Activated CD4-positive, alpha-beta T cell treated with anti-CD3 and anti-CD28 coated beads, Interleukin-2, amount 50 U/mL, for 1 hour (primary cell): ENCODE data around the gene RNPEPL1.
"Not testable (repeated sequence)": the region's sequence is repeated elsewhere in the genome, so short reads cannot be mapped to it uniquely, and the experiment has no call there.

ENCODE experiments used
- DNase-seq: peaks from one replicate; pipeline ENCODE4 v3.0.0-alpha.2; 2020

RNPEPL1 gene

DNA sequence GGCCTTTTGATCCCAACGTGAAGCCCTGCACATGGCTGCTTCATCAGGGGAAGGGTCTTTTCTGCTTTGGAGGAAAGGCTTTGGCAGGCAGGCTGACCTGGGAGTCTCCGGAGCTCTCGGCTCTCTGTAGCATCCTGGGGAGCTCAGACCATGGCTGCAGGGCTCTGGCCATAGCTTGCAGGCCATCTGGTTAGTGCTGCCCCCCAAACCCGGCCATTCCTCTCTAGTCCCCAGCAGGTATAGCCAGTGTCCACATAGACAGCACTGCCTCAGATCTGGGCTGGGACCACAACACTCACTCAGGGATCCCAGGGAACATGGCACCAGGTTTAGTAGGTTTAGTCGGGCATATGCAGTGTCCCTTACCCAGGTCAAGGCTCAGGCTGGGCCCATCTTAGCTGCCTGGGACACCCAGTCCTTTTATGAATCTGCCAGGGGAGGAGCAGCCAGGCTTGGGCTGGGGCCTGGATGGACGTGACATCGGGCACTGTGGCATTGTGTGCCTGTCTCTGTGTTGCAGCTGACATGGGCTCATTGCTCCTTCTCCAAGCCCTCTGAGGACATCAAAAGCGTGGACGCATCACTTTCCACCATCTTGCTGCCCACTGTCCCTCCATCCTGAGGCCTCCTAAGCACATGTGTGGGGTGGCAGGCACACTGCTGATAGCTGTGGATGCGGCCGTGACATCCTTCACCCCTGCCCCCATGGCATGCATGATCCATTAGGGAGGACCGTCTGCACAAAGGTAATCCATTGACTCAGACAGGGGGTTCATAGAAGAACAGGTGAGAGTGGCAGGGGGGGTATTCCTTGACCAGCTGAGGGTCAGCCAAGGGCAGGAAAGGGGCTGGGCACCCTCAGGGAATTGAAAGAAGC is 37.8 kb downstream of the RNPEPL1 start:
- no peak for DNase-seq

DNA sequence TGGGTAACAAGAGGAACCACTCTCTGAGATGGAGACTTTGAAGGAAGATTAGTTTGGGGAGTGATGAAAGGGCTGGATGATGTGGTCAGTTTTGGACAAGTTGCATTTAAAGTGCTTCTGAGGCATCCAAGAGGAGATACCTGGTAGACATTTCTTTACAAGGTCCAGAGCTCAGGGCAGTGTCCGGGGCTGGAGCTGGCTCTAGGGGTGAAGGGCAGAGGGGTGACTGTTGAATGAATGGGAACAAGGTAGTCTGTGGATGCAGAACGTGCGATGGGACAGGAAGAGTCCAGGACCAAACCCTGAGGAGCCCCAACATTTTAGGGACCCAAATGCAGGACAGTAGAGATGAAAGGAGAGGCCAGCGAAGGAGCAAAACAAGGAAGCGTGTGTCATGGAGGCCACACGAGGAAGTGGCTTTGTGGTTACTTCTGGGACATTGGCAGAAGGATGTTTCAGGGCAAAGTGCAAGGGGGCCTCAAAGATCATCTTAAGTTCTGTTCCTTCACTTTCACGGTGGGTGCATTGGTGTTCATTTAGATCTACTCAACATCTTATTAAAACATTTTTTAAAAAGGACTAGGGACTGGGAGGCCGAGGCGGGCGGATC is 43.4 kb downstream of the RNPEPL1 start:
- no peak for DNase-seq

DNA sequence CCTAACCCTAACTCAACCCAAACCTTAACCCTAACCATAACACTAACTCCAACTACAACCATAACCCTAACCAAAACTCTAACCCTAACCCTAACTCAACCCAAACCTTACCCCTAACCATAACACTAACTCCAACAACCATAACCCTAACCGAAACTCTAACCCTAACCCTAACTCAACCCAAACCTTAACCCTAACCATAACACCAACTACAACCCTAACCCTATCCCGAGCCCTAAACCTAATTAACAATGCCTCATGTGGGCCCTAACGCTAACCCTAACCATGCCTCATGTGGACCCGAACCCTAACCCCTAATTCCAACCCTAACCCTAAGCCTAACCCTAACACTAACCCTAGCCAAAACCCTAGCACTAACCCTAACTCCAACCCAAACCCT is 45.5 kb downstream of the RNPEPL1 start:
- no peak for DNase-seq

DNA sequence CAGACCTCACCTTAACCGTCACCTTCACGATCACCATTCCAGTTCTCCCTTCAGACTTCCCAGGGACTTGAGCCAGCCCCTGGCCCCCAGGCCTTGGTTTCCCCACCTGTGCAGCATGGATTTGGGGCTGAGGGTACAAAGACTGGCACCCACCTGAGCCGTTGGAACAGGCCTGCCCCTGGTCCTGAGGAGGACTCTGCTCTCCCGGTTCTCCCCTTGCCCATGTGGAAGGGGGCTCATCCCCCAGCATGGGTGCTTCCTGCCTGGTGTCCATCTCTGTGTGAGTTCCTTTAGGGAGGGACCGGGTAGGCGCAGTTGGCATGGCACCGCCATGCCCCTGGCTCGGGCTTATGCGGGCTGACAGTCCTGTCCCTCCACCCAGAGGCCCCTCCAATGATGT is 46.1 kb downstream of the RNPEPL1 start:
- DNase-seq, result no peak

DNA sequence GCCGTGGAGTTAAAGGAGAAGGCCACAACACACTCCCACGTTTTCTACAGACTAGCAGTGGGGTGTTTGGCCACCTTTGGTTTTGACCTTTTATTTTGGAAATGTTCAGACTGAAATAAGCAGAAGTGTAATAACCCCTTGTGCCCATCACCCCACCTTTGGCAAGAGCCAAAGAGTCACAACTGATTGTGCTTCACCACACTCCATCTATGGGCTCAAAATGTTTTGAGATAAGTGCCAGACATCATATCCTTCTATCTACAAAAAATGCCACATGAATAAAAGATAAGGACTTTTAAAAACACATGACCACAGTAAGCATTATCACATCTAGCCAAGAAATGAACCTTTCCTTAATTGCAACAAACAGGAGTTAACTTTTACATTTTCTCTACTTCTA is 47.1 kb downstream of the RNPEPL1 start:
- no peak for DNase-seq

DNA sequence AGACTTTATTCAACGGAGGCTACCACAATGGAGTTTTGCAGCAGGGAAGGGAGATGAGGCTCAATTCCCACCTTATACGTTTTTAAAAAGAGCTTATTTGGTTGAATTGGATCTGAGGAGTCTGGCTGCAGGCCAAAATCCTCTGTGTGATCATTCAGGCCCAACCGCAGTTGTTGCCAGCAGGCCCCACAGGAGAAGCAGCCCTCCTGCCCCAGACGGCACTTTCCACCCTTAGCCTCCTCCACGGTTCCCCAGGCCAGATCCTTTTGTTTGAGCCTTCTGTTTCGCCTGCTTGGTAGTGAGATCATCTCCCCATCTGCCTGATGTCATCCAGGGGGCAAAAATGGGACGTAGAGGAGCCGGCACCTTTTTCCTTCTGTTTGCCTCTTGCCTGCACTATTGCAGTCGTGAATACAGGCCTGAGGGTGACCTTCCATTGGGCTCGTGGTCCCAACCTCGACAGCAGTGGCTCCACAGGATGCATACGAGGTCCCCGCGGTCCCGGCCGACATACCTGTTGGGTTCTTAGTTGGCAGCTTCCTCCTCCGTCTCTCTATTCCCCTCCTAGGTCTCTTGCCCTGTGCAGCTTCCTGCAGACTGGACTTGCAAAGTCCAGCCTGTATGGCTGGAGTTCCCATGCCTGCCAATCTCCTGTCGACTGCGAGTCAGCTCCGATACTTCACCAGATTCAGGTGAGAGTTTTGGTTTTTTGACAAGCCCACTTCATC is 47.7 kb downstream of the RNPEPL1 start:
- DNase-seq, result no peak

DNA sequence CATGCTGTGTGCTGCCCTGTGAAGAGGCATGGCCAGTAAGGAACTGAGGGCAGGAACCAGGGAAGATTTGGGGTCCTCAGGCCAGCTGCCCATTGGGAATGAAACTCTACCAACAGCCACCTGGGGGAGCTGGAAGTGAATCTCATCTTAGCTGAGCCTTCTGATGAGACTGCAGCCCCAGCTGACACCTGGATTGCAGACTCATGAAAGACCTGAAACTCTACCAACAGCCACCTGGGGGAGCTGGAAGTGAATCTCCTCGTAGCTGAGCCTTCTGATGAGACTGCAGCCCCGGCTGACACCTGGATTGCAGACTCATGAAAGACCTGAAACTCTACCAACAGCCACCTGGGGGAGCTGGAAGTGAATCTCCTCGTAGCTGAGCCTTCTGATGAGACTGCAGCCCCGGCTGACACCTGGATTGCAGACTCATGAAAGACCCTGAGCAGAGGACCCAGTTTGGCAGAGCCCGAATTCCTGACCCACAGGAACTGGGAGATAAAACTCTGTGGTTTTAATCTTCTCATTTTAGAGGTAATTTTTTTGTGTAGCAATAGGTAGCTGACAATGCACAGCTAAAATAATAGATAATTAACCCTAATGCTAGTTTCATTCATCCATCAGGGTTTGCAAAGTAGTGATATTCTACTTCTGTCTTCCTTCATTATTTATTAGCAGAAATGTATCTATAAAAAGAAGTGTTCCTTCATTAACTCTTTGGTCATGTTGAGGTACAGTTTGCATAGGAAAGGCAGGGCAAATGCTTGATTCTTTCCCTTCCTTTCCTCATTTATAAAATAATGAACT is 48.8 kb downstream of the RNPEPL1 start:
- not testable (repeated sequence) for DNase-seq

DNA sequence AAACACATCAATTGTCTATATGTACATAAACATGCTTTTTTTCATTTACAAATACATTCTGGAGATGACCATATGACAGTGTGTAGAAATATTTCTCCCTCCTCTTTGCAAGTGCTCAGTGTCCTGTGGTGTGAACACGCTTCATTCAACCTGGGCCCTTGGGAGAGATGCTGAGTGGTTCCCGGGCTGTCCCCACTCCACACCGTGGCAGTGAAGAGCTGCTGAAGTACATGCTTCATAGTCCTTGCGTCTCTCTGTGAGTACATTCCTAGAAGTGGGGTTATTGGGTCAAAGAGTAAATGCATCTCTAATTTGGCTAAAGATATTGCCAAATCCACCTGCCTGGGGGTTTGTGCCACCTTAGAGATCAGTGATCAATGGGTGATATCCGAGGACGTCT is 50.5 kb downstream of the RNPEPL1 start:
- DNase-seq, result no peak

DNA sequence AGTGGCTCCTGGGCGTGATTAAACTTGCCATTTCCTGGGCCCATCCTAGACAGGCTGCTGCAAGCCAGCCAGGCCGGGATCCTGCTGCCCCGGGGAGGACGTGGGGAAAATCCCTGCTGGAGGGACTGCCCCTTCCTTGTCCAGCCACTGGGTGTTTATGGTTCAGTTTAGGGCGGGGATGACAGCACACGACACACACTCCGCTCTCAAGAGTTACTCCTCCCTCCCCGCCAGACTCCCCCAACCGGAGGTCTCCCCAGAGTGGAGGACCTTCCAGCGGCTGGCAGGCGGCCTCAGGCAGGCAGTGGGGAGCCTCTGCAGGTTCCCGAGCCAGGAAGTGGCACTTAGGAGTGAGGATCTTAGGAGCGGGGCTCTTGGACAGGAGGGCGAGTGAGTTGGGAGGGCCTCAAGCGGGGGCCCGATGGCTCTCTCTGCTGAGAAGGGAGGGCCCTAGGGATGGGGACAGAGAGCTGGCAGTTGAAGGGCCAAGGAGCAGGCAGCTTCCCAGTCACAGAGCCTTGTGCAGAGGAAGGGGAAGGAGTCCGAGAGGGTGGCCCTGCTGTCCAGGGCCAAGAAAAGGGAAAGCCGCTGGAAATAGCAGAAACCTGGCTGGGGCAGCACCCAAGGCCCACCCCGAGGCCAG is 51.3 kb downstream of the RNPEPL1 start:
- no peak for DNase-seq

DNA sequence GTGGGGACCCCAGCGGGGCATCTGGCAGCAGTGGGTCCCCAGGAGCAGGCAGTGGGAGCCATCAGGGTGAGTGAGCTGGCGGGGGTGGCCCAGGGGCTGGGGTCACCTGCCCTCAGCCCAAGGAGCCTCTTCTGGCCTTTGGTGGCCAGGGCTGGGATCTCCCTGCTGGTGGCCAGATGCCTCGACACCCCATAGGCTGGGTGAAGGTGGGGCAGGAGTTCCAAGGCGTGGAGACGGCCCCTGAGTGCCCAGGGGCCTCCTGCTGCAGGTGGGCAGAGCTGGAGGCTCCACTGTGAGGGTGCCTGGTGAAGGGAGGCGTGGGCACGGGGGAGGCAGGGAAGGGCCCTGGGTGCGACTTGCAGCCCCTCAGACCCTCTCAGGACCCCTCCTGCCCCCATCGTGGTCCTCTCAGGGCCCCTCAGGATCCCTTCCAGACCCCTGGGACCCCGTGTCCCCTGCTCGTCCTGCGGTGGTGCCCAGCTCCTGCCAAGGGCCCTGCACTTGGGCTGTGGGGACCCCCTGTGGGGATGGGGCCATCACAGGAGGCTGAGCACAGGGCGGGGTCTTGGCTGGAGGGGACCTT is 52.0 kb downstream of the RNPEPL1 start:
- DNase-seq, result no peak

DNA sequence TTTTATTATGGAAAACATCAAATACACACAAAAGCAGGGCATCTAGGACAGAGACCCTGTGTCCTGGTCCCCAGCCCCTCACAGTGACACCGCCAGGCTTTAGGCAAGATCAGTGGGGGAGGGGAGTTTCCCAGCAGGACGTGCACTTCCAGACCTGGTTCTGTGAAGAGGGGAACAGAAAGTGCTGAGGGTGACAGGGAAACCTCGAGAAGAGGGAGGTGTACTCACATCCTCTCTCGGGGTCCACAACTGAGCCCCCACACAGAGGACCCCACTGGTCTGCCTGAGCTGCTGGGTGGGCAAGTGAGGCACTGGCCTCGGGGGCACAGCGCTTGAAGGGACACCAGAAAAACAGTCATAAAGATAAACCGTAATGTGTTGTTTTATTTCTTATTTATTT is 52.6 kb downstream of the RNPEPL1 start:
- no peak for DNase-seq

DNA sequence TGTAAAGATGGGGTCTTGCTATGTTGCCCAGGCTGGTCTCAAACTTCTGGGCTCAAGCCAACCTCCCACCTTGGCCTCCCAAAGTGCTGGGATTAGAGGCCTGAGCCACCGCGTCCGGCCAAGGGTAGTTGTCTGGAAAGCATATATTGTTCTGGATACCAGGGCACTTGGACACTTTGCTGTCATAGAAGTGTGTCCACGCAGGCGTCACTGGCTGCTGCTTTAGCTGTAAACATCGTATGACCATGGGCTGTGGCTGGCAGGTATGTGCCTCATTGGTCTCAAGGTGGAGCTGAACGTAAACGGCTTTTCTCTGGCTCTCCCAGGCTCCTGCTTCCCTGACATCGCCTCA is 53.8 kb downstream of the RNPEPL1 start:
- no peak for DNase-seq

DNA sequence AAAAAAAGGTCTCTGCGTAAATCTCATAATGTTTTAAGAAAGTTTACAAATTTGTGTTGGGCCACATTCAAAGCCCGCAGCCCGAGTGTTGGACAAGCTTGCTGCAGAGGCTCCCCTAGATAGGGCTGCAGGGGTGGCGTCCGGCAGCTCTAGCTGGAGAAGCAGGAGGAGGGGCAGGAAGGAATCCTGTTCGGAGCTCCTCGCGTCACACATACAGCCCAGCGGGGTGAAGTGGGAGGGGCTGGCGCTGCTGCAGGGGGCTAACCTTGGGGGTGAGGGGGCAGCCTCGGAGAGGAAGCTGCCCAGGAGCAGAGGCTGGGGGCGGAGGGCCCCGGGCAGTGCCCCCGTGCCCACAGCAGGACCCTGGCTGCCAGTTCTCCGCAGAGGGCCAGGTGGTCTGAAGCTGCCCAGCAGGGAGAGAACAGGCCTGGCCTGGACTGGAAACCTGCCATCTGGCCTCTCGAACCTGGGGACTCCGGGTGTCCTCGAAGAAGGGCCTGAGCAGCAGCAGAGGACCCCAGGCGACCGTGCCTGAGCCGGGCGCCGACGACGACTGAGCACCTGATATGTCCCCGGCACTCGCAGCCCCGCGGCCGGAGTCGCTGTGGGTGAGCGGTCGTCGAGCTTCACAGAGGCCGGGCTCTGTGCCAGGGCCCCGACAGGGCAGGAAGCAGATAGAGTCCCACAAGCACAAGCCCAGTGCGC is 54.4 kb downstream of the RNPEPL1 start:
- no peak for DNase-seq

DNA sequence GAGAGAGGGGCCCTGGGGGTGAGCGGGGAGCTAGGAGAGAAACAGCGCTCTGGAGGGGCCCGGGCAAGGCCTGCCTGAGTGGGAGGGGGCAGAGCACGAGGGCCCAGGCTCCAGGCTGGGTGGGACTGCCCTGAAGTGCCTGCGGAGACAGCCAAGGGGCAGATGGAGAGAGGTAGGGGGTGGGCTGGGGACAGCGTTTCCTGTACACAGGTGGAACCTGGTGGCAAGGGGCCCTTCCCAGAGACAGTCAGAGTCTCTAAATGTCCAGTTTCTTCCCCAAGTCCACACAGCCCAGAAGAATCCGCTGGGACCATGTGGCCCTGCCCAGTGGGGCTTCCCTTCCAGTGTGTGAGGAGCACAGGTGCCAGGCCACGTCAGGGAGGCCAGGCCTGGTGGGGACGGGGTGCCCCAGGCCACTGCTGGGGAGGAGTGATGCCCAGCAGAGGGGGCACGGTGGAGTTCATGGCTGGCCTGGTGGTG is 55.3 kb downstream of the RNPEPL1 start:
- DNase-seq, result no peak

DNA sequence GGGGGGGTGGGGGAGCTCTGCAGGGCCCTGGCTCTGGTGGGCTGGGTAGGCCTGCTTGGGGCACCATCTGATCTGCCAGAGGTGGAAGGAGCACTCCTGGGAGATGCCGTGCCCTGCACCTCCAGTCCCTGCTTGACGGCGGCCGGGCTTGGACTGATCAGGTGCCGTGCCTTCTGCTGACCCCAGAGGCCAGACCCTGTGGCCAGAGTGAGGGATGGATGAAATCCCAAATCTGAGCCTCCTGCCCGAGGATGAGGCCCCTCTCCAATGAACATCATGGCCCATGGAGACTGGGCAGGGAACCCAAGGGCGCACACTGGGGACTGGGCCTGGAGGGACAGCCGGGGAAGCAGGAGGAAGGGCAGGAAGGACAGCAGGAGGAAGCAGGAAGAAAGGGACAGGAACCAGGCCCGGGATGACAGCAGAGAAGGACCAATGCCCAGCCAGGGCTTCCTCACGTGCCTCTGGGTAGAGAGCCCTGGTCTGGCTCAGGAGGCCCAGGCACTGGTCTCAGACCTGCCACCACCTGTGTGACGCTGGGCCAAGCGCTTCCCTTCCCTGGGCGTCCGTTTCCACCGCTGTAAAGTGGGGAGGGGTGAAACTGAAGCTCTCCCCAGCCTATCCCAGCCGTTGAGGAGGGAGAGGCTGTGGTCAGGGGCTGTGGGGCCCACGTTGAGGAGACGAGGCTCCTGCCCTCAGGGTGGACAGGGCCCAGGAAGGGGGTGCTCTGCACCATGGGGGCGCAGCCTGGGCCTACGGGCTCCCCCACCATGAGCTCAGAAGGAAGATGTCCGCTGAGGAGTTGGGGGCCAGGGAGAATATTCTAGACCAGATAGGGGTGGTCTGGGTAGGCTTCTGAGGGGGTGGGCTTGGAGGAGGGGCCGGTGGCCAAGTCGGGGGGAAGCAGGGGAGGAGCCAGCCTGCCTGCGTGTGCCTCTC is 56.0 kb downstream of the RNPEPL1 start:
- DNase-seq, result no peak

DNA sequence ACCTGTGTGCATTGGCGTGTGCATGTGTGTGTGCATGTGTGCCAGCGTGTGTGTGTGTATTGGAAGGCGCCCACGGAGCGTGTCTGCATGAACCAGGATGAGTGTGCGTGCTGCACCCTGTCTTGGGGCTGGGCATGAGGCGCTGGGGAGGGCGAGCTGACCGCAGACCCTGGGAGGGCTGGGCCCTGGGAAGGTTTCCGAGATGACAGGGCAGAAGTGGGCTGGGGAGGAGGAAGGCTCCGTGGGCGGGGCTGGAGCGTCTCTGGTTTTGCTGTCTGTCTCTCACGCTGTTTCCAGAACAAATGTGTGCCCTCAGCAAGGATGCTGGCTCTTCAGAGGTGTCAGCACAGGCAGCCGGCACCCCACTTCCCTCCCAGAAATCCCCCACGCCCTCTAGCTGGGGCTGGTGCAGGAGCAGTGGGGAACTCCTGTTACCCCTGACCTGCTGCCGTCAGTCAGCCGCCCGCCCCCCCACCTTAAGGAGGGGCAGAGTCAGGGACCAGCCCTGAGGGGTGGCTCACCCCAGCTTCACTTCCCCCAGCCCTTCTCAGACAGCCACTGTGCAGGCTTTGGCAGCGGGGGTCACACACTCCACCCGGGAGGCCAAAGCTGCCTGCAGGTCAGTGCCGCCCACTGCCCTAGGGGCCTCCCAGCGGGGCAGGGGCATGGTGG is 56.8 kb downstream of the RNPEPL1 start, which contains the start of gene GPR35:
Gene GPR35 (plus strand): TSS at position 531 of the 672 bp plus-strand sequence. CDS start 4,473 bp downstream, outside the sequence.
- peak; percentile 78 for DNase-seq

DNA sequence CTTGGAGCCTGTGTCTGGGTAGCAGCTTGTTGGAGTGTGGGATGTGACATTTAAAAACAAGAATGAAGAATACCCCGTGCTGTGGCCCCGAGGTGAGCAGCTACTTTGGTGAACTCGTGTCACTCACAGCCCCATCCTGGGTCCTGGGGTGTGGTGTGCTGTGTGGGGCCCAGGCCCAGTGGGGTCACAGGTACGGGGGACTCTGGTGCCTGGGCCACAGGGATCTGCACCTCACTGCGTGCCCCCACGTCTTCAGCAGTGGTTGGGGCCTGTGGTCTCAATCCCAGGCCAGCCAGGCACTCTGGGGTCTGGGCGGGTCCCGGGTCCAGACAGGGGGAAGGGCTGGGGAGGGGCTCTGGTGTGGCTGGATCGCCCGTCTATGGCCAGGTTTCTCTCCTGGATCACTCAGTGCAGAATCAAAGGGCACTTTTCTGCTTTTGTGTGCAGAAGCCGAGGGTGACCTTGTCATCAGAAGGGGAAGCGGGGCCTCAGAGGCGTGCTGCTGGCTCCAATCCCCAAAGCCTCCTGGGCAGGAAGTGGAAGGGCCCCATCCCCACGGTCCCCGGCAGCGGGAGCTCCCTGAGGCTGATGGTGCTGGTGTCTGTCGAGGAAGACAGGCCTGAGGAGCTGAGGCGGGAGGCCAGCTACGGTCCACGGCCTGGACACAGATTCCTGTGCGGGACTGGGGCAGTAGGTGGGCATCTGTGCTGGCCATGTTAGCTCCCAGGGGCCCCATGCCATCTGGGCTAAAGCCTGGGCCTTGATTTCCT is 58.4 kb downstream of the RNPEPL1 start:
- DNase-seq, result no peak

DNA sequence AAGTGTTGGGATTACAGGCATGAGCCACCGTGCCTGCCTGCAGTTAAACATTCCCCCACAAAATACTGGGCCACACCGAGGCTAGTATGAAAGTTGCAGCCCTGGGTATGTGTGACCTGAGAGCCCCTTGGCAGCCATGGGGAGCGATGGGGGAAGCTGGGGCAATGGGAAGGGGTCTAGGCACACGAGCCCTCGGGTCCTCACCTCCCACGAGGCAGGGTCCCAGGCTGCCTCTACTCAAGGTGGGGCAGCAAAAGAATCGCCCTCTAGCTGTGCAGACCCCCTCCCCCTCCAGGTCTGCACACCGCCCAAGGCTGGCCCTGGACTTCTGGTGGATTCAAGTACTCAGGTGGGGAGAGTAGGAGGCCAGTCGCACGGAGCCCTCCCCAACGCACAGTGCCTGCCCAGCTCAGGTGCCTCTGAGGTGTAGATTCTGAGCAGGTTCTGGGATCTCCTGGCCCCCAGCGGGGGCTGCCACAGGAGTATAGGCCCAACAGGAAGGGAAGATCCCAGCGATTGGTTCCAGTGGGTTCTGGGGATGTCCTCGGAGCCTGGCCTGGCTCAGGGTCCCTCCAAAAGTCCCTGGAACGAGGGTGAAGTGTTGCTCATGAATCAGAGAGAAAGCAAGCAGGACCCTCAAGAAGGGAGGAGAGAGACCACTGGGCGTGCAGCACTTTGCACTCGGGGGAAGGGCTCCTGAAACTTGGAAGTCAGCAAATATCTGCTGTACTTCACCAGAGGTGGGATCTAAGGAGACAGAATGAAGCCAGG is 59.6 kb downstream of the RNPEPL1 start:
- DNase-seq, result no peak
